Ramos (cell line): ENCODE results near the gene SCARB2.

Experiments
- in situ Hi-C: fragments of 300-500 bp; cut with MboI; formaldehyde crosslinking; loops from one replicate; pipeline ENCODE4 v1.14.3; 2022; ENCODE audit warnings: low sequenced_read_pairs; ENCODE audit not compliant: unreplicated experiment

The SCARB2 gene

DNA sequence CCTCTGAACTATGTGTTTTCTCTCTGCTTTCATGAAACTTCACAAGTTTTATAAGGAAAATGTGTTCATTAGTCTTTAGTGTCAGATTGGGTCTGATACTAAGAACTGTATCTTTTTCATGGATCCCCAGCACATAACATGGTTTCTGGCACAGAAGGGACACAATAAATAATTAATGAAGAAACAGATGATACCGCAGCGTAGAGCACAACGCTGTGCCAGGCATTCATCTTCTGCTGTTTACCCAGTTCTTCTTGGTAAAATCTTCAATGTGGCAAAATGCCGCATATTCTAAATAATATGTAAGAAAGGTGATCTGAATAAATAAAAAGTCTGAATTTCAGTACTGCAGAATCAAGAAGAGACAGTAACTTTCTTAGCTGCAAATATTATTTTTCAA lies 12.3 kb downstream of the SCARB2 start:
- in situ Hi-C loops: no loop called here

DNA sequence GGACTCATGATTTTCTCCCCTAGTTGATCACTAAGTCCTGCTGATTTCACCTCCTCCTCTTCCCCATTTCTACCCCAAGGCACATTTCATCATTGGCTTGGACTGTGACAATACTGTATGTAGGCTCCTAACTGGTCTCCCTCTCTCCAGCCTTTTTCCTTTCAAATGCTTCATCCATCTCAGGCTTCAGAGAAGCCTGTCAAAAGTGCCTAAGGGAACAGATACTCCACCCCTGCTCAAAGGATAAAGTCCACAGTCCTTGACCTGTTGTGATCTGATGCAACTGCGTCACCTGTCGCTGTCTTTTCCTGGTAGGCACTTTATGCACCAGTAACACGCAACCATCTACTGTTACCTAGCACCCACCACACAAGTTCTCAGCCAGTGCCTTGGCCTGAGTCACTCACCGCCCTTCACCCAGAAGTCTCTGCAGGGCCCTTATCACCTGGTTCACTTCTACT lies 12.8 kb downstream of the SCARB2 start:
- in situ Hi-C loops: no loop called here

DNA sequence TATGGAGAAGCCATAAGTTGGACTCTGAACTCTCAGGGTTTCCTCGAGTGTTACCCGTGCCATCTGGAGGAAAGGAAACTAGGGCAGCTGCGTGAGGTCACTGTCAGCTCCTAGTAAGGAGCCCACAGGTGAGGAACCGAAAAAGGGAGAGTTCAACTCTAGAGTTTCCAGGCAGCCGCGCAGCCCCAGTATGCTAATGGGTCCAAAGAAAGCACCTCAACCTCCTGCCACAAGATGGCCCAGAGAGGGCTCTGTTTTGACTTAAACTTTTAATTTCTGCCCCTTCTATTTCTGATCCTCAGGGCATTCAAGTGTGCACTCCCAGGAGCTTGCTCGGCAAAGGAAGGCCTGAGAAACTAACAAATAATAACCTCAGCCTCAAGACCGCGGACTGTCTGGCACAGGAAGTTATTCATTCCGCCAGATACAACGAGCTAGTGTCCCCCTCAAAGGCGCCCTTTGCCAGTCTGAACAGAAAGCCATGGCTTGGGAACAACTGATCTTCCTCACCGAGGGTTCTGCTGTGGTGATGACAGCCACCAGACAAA lies 13.9 kb downstream of the SCARB2 start:
- in situ Hi-C loops: no loop called here

DNA sequence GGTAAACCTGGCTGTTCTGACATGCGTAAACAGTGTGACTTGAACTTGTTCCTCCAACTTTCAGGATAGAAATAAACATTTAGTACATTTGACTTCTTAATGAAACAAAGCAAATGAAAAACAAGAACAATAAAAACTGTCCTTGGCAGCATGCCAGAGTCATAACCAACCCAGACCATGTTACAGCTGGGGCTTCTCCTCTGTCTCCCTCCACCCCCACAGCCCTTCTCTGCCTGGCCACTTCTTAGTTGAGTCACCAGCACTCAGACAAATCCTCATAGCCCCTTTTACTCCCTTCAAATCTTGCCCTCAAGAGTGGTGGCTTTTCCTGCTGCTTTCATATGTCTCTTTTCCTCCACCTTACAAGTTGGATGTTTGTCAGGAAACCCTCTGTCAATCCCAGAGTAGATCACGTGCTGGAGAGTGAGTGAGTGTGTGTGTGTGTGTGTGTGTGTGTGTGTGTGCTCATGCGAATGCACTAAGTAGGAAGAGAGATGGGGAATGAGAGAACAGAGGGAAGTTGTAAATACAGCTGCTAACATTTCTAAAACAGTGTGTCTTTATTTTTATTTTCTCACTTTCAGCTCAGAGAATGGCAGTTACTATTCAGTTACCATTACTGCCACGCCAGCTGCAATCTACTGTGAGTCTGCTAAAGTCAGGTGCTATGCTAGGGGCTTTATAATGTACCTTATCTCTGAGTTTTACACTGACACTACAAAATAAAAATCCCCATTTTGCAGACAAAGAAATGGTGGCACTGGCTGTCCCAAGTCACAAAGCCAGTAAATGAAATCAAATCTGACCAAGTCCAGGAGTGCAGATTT lies 15.0 kb downstream of the SCARB2 start:
- in situ Hi-C loops: no loop called here

DNA sequence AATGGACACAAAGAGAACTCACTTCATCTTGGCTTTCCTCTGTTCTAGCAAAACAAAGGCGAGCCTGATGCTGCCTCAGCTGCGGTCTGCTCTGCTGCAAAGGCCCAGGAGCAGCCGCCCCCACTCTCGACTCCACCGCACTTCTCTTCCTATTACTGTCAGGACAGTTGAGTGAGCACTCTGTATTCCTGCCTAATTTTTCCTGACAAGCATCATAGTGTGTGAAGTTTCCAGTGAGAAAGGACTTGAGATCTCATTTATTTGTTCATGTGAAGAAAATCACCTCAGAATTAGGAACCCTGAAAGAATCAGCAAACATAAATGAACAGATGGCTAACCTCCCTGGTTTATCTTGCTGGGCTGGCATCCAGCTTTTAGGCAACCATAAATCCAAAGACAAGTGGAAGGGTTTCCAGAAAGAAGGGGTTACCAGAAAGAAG lies 15.6 kb downstream of the SCARB2 start:
- in situ Hi-C loops: no loop called here

DNA sequence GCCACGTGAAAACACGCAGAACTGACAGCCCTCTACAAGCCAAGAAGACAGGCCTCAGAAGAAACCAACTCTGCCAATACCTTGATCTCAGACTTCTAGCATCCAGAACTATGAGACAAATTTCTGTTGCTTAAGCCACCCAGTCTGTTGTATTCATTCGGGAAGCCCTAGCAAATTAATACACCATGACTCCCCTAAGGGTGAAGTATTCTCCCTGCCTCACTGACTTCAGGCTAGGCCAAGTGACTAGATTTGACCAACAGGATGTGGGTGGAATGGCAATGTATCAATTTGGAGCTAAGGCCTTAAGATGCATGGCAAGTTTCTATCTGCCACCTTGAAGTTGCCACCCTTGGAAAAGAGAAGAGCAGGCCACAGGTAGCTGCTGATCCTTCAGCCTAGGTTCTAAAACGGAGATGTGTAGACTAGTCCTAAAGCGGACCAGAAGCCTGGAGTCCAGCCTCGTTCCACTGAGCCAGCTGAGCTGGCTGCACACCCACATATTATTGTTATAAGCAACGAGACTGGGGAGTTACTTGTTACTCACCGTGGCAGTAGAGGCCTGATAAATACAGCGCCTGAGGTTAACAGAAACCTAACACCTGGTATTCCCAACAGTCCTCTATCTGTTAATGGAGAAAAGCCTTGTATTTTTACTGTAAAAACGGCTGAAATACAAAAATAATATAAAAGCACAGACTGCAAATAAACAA lies 16.4 kb downstream of the SCARB2 start:
- in situ Hi-C loops: no loop called here

DNA sequence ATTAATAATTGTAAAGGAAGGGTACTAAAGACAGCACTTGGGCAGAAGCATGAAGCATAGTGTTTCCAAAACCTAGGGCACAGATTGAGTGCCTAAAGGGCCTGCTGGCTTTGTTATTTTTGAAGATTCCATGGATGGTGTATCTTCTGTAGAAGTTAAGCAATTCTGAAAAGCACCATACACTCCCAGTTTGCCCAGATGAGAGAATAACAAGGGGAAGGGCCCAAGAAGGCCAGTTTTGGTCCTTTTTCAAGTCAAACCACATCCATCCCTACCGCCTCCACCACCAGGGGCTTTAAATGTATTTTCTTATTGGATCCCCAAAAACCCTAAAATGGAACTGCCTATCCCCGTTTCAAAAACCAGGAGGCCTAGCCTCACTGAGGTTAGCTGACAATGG lies 17.2 kb downstream of the SCARB2 start:
- in situ Hi-C loops: no loop called here

DNA sequence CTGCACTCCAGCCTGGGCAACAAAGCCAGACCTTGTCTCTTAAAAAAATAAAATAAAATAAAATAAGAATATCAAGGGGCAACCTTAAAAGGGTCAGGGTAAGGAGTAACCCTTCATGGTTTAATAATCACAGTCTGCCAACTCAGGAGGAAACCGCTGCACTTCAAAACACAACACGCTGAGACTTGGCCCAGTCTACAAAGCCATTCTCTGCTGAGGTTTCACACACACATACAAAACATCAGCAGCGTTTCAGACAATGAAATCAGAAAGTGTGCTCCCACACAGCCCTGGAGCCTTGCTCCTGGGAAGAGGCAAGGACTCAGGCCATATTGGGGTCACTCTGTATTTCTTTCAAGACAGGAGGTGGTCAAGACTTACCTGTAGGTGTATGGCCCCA lies 18.3 kb downstream of the SCARB2 start:
- in situ Hi-C loops: no loop called here

DNA sequence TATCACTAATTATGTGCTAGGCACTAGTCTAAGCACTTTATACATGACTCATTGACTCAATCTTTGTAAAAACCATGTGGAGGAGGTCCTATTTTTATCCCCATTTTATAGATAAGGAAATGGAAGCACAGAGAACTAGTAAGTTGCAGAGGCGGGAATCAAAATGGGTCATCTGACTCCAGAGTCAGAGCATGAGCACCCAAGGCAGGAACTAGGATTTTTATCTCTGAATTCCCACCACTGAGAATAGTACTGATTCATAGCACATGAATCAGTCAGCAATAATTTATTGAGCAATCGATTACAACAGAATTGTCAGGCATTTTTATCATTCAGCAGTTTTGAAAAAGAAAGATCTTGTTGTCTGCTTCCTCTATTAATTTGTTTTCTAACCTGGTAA lies 19.3 kb downstream of the SCARB2 start:
- in situ Hi-C loops: loop anchor here (5.0 kb wide), 1 partner anchor 173 kb away; no protein-coding TSS in a partner anchor

DNA sequence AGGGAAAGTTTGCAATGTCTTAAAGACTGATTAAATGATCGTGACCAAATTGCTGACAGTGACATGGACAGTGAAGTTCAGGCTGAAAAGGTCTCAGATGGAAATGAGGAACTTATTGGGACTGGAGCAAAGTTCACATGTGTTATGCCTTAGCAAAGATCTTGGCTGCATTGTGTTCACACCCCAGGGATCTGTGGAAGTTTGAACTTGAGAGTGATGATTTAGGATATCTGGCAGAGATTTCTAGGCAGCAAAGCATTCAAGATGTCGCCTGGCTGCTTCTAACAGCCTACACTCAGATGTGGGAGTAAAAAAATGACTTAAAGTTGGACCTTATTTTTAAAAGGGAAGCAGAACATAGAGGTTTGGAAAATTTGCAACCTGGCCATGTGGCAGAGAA lies 21.4 kb downstream of the SCARB2 start:
- in situ Hi-C loops: loop anchor here (5.0 kb wide), 1 partner anchor 175 kb away; no protein-coding TSS in a partner anchor

DNA sequence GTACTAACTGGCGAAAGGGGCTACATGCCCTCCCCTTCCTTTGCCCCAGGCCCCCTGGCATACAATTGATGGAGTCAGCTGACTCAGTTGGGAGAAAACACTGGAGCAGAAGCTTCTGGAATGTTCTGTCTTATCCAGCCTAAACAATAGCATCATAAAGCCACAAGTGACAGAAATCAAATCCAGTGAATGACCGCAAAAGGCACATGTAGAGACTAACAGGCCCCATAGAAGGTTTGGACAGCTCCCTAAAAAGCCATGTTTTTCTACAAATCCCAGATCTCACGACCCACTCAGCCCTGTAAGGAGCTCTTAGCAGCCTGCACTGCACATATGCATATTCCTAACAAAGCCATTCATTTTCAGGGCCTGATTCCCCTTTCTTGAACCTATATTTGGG lies 25.1 kb downstream of the SCARB2 start:
- in situ Hi-C loops: no loop called here

DNA sequence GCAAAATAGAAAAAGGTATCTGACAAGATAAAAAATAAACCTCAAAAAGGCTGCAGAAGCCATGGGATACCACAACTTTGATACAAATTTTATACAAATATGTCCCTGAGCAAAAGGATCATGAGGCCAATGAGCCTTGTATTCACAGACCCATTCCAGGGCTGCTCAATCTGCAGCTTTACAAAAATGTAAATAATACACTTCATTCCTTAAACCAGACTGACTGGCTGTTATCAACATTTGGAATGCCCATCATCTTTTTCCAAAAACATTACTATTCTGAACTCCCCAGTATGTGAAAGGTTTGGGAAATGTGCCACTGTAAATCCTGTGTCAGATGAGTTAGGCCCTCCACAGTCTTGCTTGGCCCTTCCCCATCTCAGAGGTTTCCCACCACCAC lies 25.5 kb downstream of the SCARB2 start:
- in situ Hi-C loops: no loop called here

DNA sequence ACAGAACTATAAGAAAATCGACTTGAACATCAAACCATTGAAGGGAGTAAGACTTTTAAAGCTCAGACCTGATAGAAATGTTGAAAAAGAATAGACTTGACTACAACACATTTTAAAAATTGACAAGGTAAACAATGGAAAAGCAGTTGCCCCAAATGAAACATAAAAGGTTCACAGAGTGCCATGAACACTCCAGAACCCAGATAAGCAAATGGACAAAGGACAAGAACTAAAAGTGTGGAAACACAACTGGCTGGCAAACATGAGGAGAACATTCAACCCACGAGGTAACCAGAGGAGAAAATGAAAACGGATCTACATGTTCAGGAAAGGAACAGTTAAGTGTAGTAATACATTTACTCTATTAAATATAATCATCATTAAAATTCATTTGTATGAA lies 26.5 kb downstream of the SCARB2 start:
- in situ Hi-C loops: no loop called here

DNA sequence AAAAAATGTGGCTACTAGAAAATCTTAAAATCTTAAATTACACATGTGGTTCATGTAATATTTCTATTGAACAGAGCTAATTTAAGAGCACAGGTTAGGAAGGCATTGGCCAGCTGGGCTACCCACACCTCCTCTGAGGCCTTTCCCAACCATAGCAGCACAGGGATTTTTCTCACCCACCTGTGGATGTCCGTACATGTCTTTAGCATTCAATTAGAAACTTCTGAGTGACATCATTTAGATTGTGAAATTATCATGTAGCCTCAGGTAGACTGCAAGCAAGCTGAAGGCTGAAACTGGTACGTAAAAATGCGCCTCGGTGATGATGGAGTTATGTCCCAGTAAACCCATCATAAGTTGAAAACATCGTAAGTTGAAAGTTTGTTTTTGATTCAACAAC lies 31.2 kb downstream of the SCARB2 start:
- in situ Hi-C loops: no loop called here

DNA sequence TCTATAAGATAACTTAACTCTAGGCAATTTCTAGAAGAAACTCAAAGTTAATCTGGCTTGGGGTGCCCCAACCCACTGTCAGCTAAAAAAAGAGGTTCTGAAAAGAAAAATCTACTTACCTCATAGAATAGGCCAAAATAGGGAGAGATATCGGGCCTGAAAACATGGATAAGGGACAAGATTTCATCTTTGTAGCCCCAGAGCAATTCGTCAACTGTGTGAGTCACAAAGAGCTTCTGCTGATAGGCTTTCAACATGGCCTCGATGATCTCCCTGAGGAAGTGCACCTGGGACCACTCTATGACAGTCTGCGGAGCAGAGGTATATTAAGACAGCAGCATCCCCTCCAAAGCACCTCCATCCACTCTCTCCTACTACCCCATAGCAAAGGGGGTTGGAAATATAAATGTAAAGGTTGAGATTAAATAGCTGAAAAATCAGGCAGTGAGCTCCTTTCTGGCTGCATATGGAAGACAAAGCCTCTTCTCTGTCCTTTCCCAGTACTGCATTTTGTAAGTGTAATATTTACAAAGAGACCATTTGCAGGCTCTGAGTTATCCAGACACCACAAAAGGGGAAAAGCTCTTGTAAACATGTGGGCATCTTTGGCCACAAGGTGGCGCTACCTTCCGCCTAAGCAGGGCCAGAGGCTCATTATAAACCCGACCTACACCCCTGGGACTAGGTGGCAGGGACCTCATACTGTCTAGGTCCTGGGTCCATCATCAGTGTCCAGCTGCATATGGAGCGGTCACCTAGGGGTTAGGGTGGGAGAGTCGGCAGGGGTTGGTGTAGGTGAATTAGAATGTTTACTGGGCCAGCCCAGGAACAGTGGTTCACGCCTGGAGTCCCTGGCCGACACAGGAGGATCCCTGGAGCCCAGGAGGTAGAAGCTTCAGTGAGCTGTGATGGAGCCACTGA lies 34.0 kb downstream of the SCARB2 start:
- in situ Hi-C loops: no loop called here

DNA sequence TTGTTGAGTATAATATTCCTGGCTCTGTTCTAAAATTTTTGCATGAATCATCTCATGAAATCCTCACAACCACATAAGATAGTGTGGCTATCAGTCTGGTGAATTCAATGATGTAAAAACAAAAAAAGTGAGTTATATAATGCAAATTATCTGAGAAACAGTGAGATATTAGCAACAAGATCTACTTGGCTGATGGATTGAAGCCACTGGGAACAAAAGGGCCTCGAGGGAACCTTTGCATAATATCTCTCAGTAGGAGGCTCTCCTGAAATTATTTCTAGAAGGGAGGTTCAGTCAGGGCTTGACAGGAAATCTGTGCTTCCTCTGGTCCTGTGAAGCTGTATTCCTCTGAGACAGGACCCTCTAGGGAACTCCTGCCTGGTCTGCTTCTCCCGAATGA lies 35.3 kb downstream of the SCARB2 start:
- in situ Hi-C loops: no loop called here

DNA sequence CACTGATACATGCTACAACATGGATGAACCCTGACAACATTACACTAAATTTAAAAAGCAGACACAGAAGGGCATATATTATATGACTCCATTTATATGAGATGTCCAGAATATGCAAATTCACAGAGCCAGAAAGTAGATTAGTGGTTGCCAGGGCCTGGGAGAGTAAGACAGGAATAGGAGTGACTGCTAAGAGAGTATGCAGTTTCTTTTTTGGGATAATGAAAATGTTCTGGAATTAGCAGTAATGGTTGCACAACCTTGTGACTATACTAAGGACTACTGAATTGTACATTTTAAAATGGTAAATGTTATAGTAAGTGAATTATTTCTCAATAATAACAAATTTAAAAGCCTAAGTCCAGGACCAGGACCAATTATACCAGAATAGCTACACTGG lies 35.9 kb downstream of the SCARB2 start:
- in situ Hi-C loops: no loop called here

DNA sequence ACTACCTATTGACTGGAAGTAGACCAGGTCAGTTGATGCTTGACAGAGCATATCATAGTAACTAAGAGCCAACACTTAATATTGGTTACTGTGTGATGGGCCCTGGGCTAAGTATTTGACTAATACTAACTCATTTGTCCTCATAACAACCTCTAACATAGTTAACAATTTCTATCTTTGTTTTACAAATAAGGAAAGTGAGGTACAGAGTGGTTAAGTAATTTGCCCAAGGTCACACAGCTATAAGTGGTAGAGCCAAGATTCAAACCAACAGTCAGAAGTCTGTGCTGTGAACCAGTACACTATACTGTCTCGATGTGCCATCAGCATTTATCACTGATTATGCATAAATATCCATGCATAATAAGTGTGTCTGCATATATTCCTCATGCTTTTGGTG lies 38.3 kb downstream of the SCARB2 start:
- in situ Hi-C loops: no loop called here

DNA sequence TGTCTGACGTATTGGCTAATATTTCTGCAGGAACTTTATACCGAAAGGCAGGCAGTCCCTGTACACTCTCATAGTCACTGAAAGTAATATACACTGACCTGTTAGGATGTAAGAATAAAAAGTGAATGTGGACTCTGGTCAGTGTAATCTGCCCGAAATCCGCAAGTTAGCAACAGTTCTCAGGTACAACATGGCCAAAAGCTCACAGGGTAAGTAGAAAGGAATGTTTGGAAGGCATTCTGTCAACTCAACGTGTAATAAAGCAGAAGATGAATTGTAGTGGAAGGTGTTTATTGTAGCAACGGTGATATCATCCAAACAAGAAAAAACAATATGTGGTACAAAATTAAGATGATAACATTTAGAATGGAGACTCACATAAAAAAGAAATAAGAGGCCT lies 39.4 kb downstream of the SCARB2 start:
- in situ Hi-C loops: no loop called here

DNA sequence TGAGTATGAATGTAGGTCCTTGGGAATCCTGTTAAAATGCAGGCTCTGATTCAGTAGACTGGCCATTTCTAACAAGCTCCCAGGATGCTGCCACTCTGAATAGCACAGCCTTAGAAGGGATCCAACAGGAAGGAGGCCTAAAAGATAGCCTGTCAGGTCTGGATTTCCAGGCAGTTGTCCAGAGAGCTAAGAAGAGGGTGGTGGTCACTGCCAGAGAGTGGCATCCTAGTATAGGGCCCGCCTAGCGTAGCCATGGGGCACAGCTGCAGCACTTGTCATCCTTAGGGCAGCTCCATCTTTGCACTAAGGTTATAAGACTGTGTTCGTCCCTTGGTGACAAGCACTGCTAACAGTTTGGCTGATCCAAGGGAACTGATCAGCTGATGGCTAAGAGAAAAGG lies 44.9 kb downstream of the SCARB2 start:
- in situ Hi-C loops: no loop called here
